Measurements from ENCODE around the gene FSHR.

DNA sequence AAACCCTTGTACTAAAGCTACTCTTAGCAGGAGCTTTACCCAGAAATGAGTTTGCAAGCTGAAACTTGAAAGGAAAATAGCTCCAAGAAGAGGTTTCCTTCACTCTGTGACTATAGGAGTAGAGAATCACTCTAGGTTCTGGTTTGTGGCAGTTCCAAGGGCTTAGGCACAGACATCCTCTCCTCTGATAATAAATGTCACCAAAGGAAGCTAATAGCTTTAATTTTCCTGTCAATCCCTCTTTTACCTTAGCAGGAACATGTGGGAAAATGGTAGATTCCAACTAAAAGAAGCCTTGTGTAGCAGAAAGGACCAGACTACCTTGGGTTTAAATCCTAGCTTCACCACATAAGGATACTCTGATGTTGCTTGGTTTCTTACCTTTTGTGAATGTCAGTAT is 104.0 kb downstream of the FSHR start:
- TF ChIP-seq, protein P1, sequence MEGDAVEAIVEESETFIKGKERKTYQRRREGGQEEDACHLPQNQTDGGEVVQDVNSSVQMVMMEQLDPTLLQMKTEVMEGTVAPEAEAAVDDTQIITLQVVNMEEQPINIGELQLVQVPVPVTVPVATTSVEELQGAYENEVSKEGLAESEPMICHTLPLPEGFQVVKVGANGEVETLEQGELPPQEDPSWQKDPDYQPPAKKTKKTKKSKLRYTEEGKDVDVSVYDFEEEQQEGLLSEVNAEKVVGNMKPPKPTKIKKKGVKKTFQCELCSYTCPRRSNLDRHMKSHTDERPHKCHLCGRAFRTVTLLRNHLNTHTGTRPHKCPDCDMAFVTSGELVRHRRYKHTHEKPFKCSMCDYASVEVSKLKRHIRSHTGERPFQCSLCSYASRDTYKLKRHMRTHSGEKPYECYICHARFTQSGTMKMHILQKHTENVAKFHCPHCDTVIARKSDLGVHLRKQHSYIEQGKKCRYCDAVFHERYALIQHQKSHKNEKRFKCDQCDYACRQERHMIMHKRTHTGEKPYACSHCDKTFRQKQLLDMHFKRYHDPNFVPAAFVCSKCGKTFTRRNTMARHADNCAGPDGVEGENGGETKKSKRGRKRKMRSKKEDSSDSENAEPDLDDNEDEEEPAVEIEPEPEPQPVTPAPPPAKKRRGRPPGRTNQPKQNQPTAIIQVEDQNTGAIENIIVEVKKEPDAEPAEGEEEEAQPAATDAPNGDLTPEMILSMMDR (IDR thresholded peaks at IDR 0.05) = no peak
- no peak for TF ChIP-seq POLR2A (IDR thresholded peaks at IDR 0.05)
